LoVo (cell line): ENCODE data around the gene RBPJ.

Experiments used
- DNase-seq: peaks from one replicate; pipeline ENCODE4 v3.0.0-alpha.2; 2016; ENCODE audit warnings: low spot score

RBPJ gene

DNA sequence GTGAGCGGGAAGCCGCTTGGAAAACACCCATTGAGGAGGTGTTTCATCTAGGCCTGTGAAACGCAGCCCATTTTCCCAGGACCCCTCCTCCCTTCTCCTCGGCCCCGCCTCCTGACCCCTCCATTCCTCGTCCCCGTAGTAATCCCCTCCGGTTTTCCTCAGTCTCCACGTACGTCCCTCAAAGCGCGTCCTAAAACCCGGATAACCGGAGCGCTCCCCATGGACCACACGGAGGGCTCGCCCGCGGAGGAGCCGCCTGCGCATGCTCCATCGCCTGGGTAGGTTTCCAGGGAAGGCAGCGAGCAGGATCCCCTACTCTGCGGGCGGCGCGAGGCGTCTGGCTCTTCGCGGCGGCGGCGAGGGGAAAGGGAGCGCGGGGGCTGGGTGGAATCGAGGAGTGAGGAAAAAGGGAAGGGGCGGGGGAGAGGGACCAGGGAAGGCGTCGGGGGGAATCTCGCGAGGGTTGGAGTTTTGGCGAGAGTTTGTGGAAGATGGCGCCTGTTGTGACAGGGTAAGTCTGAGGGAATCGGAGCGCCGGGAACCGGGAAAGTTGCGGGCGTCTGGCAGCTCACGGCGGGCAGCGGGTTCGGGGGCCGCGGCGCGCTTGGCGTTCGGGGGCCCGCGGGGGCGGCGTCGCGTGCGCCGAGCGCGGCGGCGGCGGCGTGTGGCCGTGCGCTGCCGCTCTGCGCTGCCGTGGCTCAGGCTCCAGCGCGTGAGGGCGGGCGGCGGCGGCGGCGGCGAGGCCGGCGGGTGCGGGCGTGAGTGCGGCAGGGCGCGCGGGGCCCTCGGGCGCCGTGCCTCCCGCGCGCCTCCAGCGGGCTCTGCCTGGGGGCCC, at the start of gene RBPJ:
Gene RBPJ (plus strand): TSS at position 477 of the 835 bp plus-strand sequence. CDS start 15 bp downstream, at position 492.
- peak; percentile 88 for DNase-seq

- DNase-seq, result no peak
These were observed 49.1 kb upstream of the RBPJ start for GRCh38 chr4:26271703-26272102.

DNA sequence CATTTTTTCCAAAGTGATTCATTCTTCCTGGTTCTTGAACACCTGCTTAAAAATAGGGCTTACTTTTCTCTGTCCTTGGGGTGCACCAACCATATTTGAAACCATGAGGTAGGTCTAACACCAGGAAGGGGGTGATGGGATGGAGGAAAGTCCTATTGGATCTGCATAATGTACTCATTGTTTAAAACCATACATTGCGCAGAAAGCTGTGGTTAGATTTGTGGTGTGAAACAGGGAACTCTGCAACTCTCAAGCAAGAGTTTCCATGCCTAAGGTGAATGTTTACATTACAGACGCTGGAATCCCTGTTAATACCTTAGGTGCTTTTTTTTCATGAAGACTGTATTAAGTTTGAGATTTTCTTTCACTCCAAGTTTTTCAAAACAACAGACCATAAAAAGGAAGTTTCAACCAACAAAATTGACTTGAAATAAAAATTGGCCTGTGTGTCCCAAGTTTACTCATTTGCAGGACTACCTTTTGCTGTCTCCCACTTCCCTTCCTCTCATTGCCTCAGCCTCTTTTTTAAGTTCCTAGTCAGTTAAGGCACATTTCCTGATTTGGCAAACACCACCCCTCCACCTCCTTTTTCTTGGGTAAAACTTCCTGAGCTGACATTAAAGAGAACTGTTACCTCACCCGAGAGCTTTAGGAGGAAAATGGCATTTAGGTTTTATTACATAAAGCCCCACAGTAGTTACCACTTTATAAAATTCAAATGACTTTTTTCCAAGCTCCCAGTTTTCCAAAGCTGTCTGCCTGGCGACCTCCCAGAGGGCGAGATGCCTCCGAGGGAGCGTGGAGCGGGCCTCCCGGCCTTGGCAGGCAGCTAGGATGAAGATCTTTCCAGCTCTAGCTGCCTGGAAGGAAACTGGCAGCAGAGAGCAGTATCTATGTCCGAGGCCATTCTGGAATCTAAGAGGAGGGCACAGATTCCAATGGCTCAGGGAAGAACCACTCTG, 47.9 kb upstream of the RBPJ start:
- DNase-seq, result no peak

DNA sequence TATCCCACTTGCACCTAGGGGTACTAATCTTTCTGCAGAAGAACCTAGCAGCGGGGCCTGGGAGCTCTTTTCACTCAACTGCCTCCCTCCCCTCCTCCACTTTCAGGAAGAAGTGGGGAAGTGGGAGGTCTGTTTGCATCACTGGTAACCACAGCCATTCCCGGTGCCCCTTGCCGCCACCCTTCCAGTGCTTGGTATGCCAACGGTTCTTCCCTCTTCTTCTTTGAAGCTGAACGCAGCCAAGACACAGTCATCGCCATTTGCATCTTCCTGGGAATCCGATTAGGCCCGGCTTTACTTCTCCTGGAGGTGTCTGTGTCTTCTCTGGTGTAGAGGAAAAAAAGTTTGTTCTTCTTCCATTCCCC, 47.2 kb upstream of the RBPJ start:
- DNase-seq, result no peak

GRCh38 chr4:26275281-26275680, 45.5 kb upstream of the RBPJ start:
- no peak for DNase-seq

GRCh38 chr4:26279446-26279845, 41.4 kb upstream of the RBPJ start:
- DNase-seq, result no peak

DNA sequence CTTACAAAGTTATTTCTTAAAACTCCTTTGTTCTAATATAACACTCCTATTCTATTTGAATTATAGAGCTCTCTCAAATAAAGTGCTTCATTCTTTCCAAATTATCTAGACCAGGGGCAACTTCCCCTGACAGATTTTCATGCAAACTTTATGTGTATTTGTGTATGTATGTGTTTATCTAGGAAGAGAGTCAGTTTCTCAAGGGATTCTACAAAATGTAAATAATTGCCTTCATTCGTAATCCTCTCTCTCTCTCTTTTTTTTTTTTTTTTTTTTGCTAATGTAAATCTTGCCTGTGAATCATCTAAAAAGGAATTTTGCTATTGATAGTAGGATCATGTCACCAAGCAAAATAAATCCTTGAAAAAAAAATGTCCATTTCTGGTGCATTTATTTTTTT, 38.9 kb upstream of the RBPJ start:
- no peak for DNase-seq

DNA sequence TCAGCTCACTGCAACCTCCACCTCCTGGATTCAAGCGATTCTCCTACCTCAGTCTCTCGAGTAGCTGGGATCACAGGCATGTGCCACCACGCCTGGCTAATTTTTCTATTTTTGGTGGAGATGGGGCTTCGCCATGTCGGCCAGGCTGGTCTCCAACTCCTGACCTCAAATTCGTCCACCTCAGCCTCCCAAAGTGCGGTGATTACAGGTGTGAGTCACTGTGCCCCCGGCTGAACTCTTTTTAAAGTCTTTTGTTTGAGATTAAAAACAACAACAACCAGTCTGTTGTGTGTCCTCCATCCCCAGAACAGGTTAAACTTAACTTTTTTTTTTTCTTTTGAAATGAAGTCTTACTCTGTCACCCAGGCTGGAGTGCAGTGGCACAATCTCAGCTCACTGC, 36.3 kb upstream of the RBPJ start:
- DNase-seq, result no peak

DNA sequence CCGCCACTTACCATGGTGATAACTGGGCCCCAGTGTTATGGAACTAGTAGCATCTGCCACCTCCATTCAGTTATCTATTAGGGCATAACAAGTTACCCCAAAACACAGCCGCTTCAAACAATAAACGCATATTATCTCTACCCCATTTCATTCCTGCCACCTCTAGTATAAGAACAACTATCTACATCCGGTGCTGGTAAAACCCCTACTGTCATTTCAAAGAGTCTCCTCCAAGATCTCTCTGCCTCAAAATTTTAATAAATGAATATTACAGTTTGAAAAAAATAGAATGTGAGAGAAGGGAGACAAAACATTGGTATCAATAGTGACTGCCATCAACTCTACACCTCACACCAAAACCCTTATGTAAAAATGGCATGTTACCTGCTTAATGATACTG, 35.5 kb upstream of the RBPJ start:
- no peak for DNase-seq

DNA sequence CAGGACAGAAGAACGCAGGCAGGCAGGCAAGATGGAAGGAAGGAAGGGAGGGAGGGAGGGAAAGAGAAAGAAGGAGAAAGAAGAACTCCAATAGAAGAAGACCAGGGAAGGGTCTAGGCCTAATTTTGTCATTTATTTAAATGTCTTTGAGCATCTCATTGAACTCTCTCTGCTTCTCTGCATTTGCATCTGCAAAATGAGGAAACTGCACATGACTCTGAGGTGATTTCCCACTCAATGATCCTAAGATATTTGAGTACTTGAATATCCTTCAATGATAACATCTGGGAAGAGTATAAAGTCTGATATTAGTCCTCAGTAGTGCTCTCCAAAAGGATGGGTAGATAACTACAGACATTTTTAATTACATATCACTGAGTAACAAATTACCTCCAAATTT, 33.1 kb upstream of the RBPJ start:
- DNase-seq, result no peak

- DNase-seq, result no peak
These were observed 32.4 kb upstream of the RBPJ start for GRCh38 chr4:26288355-26288909.

- no peak for DNase-seq
These were observed 31.4 kb upstream of the RBPJ start for GRCh38 chr4:26289401-26289800.

DNA sequence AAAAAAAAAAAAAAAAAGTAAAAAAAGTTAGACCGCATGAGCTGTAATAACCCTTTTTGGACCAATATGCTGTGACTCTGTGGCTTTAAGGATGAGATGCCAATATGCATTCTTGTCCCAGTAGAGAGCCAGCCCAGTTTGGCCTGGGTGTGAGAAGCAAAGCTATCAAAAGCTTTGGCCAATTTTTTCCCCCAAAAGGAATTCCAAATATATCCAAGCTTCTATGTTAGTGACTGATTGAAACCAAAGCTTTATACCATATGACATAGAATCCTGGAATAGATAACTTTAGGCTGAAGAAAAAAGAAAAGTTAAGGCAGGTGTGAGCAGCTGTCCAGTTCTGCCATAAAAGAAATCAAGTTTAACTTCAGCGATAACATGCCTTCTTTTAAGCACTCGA, 30.5 kb upstream of the RBPJ start:
- no peak for DNase-seq

- DNase-seq, result no peak
These were observed 25.9 kb upstream of the RBPJ start for GRCh38 chr4:26294904-26295303.

DNA sequence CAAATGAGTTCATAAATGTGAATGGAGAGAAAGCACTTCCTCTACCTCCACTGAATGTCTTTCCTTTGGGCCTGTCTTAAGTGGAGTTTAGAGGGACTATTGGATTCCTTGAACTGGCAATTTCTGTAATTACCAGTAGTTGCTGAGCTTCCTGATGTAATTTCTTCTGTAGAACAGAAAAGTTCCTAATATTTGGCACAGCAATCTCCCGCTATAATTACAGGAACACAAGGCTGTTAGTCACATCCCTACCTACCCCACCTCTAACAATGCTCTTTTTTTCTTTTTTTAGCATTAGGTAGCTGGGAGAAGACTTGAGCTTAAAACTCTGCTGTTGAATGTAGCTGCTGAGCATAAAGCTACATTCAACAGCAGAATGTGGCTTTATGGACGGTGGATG, 24.8 kb upstream of the RBPJ start:
- no peak for DNase-seq

- no peak for DNase-seq
These were observed 24.3 kb upstream of the RBPJ start for GRCh38 chr4:26296514-26296913.

GRCh38 chr4:26297219-26297618, 23.6 kb upstream of the RBPJ start:
- no peak for DNase-seq

DNA sequence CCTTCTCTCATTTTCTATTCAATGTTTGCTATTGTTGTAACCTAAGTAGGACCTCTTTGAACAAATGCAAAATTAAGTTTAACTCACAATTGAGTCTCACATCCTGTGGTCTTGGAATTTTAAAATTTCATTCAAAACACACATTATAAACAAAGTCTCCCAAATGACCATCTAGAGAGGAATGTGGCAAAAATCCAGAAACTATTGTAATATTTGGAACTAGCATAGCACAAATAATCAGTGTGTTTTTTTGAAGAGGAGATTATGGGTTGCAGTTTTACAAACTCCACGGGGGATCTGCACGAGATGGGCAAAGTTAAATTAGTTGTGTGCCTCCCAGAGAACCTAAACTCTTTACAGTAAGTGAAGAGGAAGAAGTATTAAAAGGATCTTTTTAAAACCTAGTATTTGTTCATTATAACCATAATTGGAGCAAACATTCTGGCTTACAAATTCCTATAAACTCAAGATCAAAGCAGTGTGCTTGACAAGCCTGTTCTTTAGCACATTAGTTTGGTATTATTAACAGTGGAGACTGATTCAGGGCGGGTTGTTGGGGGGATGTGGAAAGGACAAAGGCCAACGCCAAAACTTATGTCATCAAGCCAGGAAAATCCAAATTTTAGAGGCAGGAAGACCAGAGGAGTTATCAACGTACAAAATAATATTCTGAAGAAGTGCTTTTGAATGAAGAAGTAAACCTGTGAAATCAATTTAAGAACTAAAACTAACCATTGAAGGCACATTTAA, 22.4 kb upstream of the RBPJ start:
- DNase-seq, result no peak

DNA sequence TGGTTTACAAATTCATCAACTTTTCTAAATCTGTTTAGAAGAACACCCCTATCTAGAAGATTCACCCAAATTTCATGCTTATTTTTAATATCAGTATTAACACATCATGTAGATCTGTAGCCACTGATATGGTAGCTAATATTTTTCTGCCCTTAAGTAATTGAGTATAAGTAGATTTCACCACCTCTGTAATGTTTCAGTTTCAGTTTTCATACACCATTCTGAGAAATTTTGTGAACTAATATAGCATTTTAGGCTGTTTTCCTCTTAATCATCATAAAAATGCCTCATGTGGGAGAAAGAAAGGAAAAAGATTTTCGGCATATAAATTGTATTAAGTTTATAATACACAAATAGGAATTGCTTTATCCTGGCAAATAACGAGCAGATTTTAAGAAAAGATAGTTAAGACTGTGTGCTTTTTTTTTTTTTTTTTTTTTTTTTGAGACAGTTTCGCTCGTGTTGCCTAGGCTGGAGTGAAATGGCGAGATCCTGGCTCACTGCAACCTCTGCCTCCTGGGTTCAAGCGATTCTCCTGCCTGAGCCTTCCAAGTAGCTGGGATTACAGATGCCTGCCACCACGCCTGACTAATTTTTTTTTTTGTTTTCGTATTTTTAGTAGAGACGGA, 21.4 kb upstream of the RBPJ start:
- DNase-seq, result no peak

DNA sequence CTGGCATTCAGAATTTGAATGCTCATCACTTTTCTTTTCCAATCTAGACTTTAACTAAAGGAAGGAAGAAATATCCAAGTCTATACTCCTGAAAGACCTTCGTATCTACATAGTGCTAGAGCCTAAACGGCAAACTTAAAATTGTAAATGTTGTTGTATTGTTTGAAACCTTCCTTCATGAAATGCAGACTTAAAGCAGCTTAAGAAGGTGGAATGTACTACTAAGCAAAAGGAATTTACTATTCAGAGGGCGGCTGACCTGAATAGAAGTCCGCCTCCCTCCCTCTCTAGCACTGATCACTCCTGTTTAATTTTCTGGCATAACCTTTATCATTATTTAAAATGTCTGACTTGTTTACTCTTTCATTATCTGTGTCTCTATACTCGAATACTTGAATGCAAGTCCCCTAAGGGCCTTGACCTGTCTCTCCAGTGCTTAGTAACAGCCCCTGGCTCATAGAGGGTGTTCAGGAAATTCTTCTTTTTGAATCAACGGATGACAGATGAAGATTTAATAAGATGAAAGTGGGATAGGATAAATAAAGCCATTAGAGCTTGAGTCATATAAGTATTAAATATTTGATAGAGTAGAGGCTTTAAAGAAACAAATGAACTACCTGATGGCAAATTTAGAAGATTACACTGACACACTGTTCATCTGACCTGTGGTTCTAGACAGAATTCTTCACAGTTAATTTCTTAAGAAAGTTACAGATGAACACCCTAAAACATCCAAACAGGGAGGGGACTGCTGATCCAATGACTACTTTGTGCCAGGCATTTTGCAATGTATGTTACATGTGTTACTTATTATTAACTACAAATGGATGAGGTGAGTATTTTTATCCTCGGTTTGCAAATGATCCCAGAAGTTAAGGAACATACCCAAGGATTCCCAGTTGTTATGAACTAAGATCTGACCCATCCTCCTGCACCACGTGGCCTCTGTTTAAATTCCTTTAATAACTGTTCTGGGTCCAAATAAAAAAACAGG, 20.2 kb upstream of the RBPJ start:
- no peak for DNase-seq
